Colon (tissue), 2 donors: ENCODE measurements around the gene HSD17B3.

Source experiments
- FAIRE-seq: peaks from 2 replicates; lab custom pipeline; 2012; peaks lifted over from hg19 to GRCh38; lab: Jason Lieb, UNC
- donor health status: control.
- donor health status: control.

The HSD17B3 gene

DNA sequence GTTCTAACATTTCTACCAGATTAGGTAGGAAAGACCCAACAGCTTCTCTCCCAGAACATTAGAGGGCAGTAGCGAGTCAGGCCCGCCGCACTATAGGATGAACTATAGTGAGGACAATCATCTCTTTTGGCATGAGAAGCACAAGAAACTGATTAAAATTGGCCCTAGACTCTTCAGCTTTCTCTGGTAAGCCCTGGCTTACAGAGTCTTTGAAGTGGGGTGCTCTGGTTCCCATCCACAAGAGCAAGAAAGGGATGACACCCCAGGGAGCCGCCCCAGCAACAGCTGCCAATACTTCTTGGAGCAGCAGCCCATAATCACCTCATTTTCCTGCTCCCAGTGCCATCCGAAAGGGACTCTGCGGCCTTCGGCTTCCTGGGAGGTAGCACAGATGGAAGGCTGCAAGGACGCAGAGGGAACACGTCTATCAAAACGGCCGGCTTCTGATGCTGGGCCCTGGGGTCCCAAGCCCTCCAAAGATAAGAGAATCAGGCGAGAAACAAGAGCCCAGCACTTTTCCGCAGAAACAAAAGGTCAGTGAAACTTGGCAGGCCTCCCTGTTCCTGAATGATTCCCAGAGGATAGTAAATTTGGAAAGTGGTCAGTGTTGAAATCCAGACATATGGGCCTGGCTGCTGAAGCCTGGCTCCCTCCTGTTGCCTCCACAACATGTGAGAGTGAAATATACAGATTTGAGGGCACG lies 69.3 kb downstream of the HSD17B3 start:
- no peak for FAIRE-seq

DNA sequence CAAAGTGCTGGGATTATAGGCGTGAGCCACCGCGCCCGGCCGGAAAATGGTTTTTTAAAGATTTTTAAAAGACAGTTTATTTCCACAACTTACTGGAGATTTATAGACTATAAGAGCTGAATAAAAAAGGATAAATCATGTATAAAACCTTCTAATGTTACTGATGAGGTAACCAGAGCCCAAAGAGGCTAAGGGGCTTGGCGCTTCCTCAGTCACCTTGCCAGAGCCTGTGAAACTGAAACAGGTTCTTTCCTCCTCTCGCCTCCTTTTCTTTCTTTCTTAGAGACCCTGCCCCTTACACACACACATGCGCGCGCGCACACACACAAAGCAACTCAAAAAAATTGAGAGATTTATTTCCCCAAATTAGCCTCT lies 69.8 kb downstream of the HSD17B3 start:
- FAIRE-seq, result no peak

DNA sequence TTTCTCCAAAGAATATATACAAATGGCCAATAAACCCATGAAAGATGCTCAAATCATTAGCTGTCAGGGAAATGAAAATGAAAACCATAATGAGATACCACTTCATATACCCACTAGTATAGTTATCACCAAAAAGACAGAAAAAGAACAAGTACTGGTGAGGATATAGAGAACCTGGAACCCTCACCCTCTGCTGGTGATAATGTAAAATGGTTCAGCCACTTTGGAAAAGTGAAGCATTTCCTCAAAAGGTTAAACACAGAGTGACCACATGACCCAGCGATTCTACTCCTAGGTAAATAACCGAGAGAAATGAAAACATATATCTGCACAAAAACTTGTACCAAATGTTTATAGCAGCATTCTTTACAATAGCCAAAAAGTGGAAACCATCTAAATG lies 72.0 kb downstream of the HSD17B3 start:
- FAIRE-seq, result no peak

DNA sequence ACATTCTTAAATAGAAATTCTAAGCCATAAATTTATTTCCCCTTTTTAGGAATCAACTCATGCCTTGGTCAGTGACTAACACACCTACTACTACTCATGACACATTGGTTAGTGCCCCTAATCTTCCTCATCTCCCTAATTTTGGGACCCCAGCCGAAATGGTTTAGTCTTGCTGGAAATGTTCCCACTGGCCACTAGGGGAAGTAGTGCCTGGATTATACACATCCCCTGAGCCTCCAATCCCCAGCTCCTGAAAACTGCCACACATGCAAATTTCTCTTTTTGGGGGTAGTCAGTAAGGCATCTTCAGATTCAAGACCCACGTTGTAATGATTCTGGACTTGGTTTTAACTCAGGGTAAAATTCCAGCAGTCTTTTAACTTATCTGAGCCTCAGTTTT lies 79.8 kb downstream of the HSD17B3 start:
- no peak for FAIRE-seq

DNA sequence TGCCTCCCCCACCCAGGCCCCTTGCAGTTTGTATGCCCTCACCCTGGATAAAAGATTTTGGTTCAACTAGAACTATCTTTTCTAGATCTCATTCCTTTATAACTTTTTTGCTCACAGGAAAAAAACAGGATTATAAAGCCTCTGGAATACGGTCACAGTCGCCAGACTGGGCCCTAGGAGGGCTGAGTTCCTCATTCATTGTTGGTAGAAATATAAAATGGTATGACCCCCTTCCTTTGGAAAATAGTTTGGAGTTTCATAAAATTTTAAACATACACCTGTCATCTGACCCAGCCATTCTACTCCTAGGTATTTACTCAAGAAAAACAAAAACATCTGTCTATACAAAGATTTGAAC lies 82.1 kb downstream of the HSD17B3 start:
- no peak for FAIRE-seq

DNA sequence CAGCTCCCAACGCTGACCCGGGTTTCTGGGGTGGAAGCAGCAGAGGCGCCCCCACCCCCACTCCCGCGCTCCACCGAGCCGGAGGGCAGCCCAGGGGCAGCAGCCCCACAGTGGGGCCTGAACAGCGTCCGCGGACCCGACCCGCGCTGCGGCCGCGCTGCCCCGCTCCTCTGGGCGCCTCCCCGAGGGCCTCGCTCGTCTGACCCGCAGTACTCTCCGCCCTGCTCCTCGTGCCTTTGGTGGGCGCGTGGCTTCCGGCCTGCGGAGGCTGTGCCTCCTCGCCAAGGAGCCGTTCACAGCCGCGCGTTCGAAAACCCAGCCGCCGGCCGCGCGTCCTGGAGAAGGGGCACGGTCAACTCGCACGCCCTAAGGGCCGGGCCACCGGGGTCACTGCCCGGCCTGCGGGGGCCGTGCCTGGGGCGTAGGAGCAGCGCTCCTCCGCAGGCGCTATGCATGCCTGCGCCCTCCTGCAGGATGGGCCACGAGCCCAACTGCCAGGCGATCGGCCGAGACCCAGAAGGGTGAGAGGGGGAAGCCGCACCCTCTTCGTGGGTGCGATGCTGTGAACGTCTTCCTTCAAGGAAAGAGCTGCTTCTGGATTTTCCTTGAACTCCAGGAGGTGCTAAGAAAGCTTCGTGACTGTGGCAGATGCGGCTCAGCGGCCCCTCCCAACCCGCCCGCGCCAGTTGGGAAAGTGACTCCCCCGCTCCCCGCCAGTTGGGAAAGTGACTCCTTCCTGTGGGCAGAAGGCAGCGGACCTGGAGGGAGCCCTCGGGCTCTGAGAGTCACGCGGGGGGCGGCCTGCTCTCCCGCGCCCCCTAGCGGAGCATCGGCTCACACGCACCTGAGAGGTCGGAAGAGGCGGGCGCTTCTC lies 82.7 kb downstream of the HSD17B3 start:
- FAIRE-seq, result no peak

DNA sequence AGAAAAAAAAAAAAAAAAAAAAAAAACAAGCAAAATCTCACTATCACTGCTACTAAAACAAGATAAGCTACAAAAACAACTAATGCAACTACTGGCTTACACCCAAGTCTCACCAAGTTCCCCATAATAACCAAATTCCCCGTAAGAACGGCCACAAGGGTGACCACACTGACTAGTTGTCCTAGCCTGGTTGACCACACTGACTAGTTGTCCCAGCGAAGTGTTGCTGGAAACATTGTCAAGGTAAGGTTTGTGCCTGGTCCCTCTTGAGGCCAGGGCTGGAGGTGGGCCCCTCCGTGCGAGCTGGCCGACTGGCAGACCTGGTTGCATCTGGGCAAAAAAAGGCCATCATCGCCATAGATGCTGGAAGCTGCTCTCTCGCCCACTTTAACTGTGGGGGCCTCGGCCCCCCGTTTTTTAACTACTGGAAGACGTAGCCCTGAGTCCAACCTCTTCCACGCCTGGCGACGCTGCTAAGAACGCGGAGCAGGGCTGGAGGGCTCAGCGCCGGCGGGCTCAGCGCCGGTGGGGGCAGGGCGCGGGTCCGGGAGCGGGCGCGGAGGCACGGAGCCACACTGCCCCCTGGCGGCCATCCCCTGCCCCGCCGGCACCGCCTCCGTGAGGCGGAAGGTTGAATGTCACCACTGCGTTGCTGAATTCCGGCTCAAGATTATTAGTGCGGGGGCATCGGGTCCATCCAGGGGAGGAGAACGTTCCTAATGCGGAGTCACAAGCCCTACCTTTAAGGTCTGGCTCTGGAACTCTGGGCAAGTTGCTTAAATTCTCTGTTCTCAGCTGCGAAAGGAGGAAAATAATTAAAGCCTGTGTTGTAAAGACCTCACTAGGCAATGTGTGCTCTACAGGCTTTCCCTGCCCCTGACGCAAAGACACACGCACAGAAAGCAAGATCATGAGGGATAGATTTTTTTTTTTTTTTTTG lies 84.0 kb downstream of the HSD17B3 start:
- no peak for FAIRE-seq

DNA sequence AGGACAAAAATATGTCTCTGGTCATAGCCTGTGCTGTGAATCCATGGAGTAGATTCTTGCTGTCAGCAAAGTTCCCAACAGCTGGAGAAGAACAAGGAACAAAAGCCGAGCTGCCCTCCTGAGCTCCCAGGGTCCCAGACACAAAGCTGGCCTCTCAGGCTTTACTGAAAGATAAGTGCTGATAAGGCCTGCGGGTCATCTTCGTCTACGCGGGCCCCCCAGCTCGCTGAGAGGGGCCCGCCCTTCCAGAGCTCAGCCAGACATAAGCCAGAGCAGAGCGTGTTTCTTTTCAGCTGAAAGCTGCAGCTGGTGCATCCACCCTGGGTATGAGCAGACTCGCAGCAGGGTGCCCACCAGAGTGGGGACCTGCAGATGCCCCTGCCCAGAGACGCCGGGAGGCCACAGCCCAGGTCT lies 84.7 kb downstream of the HSD17B3 start:
- no peak for FAIRE-seq

DNA sequence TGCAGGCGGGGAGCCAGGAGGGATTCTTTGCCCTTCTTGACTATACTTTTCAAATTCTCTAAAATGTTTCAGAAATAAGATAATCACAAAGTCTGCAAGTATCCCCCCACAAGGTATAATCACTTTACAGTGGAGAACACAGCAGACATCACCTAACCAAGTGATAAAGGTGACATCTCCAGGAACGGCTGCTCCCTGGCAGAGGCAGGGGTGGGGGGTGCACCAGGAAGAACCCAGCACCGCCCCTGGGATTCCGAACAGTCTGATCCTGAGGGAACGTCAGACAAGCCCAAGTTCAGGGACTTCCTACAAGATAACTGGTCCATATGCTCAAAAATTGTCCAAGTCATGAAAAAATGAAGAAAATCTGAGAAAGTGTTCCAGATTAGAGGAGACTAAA lies 85.4 kb downstream of the HSD17B3 start:
- FAIRE-seq, result no peak

DNA sequence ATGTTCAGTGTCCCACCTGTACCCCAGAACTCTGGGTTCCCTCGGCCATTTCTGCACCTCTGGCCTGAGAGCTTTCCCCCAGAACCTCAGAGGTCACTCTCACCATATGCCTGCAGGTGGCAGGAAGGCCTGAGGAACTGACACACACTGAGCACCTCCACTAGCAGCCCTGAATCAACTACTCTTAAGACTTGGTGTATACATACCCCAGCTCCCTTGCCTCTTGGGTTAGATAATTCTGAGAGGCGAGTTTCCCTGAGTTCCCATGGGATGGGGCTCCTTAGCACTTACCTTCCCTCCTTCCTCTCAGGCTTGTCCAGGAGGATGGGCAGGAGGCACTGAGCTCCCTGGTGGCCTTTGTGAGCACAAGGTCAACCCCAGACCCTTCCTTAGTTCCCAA lies 86.1 kb downstream of the HSD17B3 start:
- no peak for FAIRE-seq

DNA sequence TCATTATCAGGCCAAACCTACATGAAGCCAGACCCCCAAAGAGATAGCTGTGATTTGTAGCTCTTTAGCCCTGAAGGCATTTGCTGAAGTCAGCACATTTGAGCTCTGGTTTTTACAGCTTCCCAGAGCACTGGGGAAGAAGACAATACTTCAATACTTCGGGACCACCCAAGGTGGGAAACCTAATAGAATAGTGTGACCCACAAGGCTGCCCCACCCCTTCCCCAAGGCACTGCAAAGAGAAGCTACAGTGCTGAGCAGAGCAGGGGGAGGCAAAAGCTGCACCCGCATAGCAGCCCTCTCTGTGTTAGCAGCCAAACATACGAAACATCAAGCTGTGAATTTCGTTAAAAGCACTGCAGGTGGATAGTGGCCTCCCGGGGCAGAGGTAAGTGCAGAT lies 87.3 kb downstream of the HSD17B3 start:
- no peak for FAIRE-seq

DNA sequence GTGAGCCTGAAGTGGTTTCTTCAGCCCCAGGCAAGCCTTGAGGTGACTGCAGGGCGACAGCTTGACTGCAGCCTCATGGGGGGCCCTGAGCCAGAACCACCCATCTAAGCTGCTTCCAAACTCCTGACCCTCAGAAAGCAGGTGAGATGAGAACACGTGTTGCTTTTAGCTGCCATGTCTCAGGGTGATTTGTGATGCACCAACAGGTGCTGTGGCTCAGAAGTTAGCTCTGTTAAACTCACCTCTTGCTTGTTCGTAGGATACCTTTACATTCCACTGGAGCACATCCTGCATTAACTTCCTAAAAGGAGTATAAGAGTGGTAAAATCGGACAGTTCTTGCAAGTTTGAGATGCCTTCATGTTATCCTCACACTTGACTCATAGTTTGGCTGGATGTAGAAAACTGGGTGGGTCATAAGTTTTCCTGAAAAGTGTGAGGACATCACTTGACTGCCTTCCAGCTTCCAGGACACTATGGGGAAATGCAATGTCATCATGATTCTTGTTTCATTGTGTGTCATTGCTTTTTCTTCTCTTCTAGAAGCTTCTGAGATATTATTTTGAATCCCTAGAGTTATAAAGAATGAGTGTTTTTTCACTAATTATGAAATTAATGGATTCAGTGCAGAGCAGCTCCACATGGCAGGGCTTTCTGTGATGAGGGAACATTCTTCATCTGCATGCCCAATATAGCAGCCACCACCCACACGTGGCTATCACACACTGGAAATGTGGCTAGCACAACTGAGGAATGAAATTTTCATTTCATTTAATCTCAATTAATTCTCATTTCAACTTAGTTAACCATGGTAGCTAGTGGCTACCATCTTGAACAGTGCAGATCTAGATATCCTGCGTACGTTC lies 92.3 kb downstream of the HSD17B3 start:
- FAIRE-seq, result no peak

DNA sequence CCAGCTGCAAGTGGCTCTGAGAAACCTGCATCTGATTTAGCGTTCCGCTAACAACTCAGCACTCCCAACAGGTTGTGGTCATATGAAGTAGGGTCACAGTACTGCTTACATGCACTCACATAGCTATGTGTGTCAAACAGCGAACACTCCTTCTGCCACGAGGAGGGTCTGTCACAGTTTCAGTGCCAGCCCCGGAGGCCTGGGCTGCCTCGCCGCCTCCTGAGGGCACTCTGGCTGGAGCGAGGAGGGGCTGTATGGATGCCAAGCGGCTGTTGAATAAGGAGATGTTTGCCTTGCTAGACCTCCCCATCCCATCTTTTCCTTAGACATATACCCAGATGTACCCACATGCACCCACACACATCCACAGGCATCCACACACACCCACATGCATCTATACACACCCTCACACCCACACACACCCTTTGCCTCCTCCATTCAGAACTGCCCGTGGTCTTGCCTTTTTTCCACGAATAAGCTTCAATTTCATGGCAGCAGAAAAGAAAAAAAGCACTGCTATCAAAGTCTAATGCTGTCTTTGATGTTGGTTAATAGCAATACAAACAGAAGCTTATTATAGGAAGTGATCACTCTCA lies 95.7 kb downstream of the HSD17B3 start:
- no peak for FAIRE-seq

DNA sequence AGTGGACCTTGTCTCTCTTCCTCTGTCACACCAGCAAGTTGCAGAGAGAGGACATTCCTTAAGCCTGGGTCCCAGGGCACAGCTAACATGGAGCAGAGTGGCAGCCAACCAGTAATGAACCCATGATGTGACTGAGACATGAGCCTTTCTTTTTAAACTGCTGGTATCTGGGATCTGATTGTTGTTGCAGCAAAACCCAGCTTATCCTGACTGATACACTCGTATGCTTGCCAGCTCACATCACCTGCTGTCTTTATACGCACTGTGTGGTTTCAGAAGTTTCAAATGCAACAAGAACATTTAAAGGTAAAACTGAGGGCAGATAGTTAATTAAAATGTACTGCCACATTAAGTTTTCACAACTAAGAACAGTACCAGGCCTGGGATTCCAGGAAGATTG lies 97.1 kb downstream of the HSD17B3 start:
- no peak for FAIRE-seq

DNA sequence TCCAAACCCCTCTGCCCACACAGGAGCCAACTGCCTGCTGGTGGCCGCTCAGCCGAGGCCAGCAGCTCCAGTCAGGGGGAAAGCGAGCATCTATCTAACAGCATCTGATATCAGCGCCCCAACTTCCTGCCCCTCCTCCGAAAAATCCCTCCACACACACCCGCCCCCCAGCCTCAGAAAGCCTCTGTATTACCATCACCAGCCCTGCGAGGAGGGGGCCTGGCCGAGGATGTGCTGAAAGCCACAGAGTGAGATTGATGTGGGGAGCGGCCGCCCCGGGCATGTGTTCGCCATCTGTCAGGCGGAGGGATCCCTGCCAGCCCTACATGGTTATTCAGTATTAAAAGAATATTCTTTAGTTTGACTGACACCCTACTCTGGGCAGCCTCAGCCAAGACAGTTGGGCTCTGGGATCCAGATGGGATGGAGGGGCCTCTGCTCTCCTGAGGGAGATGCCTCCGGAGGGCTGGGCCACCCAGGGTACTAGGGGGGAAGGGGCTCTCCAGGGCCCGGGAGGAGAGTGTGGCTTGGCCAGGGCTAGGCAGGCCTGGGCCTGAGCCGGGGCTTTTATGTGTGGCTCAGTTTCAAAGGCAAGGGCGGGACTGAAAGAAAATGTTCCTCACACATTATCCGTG lies 98.0 kb downstream of the HSD17B3 start:
- FAIRE-seq, result no peak

DNA sequence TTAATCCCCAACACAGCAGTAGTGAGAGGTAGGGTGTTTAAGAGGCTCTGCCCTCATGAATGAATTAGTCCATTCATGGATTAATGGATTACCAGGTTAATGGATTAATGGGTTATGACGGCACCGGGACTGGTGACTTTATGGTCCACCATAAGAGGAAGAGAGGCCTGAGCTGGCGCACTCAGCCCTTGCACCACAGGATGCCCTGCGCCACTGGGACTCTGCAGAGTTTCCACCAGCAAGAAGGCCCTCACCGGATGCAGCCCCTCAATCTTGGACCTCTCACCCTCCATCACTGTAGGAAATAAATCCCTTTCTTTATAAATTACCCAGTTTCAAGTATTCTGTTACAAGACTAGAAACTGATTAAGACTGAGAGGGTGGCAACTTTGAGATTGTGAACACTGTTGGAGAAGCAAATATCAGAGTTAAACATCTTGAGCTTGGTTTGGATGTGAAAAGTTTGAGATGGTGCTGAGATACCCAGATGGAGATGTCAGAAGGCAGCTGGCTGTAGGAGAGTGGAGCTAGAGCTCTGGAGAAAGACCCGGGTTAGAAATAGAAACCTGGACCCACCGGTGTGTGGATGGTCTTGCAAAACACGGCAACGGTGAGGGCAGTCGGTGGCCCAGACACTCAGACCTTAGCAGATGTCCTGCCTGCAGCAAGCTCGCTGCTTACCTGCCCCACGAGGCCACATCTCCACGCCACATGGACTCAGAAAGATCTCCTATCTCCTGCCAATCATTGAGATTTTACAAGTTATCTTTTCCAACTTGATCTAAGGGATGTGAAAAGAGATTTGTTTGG lies 98.8 kb downstream of the HSD17B3 start:
- no peak for FAIRE-seq

DNA sequence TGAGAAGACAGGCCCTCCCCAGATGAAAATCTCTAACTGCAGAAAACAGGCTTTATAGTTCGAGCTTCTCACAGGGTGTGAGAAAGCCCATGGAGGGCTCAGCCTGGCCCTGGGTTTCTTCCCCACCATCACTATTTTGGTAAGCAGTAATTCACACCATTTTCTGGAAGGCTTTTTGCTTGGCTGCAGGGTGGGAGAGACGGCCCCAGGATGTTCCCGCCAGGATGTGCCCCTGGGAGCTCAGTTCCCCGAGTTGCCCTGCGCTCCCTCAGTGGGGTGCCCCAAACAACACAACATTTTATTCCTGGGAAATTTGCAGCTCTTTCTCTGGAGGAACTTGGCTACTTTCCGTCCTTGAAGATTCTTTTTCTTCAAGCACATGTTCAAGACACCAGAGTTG lies 100.8 kb downstream of the HSD17B3 start:
- no peak for FAIRE-seq

DNA sequence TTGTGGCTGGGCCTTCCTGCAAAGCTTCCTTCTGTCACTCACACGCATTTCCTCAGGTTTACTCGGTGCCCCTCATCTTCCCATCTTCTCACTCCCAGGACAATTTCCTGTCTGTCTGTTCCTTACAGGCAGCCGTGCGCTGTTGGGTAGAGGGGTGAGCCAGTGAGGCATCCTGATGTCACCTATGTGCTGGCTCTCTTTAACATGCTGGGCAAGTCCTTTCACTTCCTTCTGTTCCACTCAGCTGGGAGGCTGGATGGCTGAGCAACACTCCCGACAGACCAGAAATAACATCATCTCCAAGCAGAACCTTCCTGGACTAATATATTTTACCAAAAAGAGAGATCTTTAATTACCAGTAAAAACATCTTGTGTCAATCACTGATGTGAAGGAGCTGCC lies 103.0 kb downstream of the HSD17B3 start:
- no peak for FAIRE-seq

DNA sequence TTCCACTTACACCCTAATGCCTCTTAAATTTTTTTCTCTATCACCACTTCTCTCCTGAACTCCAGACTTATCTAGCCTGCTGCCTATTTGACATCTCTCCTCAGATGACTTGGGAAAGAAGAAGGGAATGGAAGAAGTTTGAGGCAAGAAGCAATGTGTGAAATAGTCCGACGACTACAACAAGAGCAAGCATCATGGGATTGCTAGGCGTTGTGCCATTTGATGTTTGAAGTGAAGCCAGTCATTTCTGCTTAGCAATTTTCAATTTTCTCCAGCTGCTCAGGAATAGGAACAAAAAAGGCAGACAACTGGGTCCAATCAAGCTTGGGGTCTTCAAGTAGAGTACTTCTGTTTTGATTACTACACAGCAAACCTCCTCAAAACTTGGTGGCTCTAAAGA lies 106.4 kb downstream of the HSD17B3 start:
- FAIRE-seq, result no peak

DNA sequence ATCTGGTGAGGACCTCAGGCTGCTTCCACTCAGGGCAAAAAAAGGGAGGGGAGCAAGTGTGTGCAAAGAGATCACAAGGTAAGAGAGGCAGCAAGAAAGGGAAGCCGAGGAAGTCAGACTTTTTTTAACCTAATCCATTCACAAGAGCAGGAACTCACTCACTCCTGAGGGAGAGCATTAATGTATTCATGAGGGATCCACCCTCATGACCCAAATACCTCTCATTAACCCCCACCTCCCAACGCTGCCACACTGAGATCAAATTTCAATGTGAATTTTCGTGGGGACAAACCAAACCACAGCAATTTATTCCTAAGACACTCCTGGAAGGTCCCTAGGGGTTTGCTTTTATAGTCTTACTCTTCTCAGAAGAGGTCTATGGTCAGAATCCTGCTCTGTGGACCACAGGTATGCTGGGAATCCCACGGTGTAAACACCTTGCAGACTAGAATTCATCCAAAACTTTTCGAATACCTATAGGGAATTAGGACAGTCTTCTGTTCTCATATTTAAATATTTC lies 108.7 kb downstream of the HSD17B3 start:
- FAIRE-seq, result no peak
